Measurements from ENCODE around the gene STAM. TPM values are rescaled to one million over a fixed set of nuclear protein-coding genes. Genes with fewer than 3 reads are reported as not detected.

STAM gene
- total and polyA plus RNA-seq, 8 donors, result 6.8 to 49.2 (median 10.0) TPM

DNA sequence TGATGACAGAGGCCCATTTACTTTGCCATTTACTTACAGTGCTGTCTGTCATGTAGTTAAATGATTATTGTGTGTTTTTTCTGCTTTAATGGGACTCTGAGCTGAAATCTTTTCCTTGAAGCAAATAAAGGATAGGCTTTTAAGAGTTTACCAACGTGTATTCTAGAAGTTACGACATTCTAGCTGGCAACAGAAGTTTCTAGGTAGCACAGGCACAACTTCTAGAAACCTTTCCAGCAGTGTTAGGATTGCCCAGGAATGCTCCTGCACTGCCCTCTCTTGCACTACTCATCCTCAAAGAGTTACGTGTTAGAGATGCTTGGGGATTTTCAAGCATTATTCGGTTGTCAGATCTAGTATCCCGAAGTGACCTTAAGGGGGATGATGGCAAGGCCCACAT, 65.5 kb downstream of the STAM start:
- no peaks in the 10 kb centered on the region for H3K4me1 ChIP-seq
- H3K36me3 ChIP-seq, result peaks cover 33 to 100% (median 98%) of the 10 kb centered on the region in 4 donors
- WGBS, 5 donors, result 84 to 95% (median 90%) methylated on average over 5 of the region's 5 CpGs
- no peak overlapping the region for H3K4me3 ChIP-seq
- TF ChIP-seq POLR2A (IDR thresholded peaks at IDR 0.05) (no peak), CTCF (IDR thresholded peaks at IDR 0.05) (no peak), POLR2AphosphoS5 (IDR thresholded peaks at IDR 0.05) (no peak), EP300 (IDR thresholded peaks at IDR 0.05) (no peak)
- no peaks in the 10 kb centered on the region for H3K9me3 ChIP-seq
- intact Hi-C loops (cut with DNase I; ENCODE audit: low total_unique reads), result no loop called here
- no peak overlapping the region for H3K27ac ChIP-seq
- H3K27me3 ChIP-seq, result no peaks in the 10 kb centered on the region
- DNase-seq, result no peak

DNA sequence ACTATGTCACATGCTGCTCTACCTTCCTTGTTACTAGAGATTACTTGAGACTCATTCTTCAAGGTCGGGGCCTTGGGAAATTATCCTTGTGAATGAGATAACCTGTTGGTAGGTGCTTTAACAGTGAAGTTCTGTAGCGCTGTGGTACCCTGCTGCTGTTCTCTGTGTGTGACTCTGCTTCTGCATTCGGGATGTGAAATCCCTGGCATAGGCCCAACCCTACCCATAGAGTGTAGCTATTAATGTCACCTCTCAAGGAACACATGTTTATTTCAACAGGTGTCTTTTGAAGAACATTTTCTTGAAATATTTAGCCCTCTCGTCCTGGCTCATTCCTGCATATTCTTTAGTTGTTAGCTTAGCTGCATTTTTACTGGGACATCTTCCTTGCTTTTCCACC, 66.2 kb downstream of the STAM start:
- intact Hi-C loops (cut with DNase I; ENCODE audit: low total_unique reads), result no loop called here
- 67 to 83% (median 68%) methylated on average over 4 of the region's 4 CpGs for WGBS, 5 donors
- H3K27me3 ChIP-seq, result no peaks in the 10 kb centered on the region
- H3K27ac ChIP-seq, result no peak overlapping the region
- H3K4me1 ChIP-seq, result no peaks in the 10 kb centered on the region
- no peaks in the 10 kb centered on the region for H3K9me3 ChIP-seq
- no peak overlapping the region for H3K4me3 ChIP-seq
- TF ChIP-seq EP300 (IDR thresholded peaks at IDR 0.05) (no peak), CTCF (IDR thresholded peaks at IDR 0.05) (no peak), POLR2A (IDR thresholded peaks at IDR 0.05) (no peak), POLR2AphosphoS5 (IDR thresholded peaks at IDR 0.05) (no peak)
- peaks cover 32 to 100% (median 99%) of the 10 kb centered on the region in 4 donors for H3K36me3 ChIP-seq
- peak in 1 of 2 donors; percentile 20 for DNase-seq

GRCh38 chr10:17712053-17712452, 68.1 kb downstream of the STAM start:
- Histone ChIP-seq H3K4me1 (no peaks in the 10 kb centered on the region), H3K27me3 (no peaks in the 10 kb centered on the region), H3K27ac (no peak overlapping the region), H3K9me3 (no peaks in the 10 kb centered on the region), H3K4me3 (no peak overlapping the region), H3K36me3 (peaks cover 20 to 98% (median 96%) of the 10 kb centered on the region in 4 donors)
- no peak for DNase-seq
- 94 to 98% (median 96%) methylated on average over 5 of the region's 5 CpGs for WGBS, 5 donors
- TF ChIP-seq EP300 (IDR thresholded peaks at IDR 0.05), result no peak
- no peak for TF ChIP-seq CTCF (IDR thresholded peaks at IDR 0.05)
- intact Hi-C loops (cut with DNase I; ENCODE audit: low total_unique reads), result no loop called here

DNA sequence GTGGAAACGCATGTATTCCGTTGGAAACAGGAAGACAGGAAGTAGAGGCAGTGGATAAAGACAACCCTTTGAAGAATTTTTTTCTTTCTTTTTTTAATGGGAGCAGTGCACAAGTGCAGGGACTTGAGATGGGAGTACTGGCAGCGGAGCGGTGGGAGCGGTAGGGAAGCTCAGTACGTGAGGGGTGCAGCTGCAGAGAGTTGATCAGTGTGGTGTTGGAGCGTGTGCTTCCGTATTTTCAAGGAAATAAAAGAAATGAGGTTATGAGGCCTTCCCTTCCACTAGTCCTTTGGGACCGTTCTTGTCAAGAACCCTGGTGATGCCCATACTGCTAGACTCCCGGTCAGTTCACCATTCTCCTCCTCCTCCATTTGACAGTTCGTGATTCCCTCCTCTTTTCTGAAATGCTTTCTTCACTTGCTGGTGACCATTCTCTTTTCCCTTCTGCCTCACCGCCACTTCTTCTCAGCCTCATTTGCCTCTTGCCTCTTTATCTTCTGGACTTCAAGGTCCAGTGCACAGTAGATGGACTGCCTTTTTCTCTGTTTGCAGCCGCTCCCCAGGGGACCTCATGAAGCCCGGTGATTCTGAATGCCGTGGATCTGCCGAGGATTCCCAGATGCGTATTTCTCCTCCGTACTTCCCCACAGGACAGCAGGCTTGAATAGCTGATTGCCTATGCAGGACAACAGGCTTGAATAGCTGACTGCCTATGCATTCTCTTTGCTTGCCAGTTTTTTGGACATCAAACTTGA, 68.9 kb downstream of the STAM start:
- Histone ChIP-seq H3K4me1 (no peaks in the 10 kb centered on the region), H3K36me3 (peaks cover 20 to 97% (median 95%) of the 10 kb centered on the region in 4 donors), H3K27me3 (no peaks in the 10 kb centered on the region), H3K9me3 (no peaks in the 10 kb centered on the region), H3K4me3 (peak overlapping the region in 1 of 4 donors; percentile 2), H3K27ac (no peak overlapping the region)
- WGBS, 5 donors, result 84 to 91% (median 88%) methylated on average over 18 of the region's 18 CpGs
- intact Hi-C loops (cut with DNase I; ENCODE audit: low total_unique reads), result no loop called here
- peak in 1 of 2 donors; percentile 10 for DNase-seq
- TF ChIP-seq POLR2AphosphoS5 (IDR thresholded peaks at IDR 0.05) (no peak), POLR2A (IDR thresholded peaks at IDR 0.05) (no peak), CTCF (IDR thresholded peaks at IDR 0.05) (no peak), EP300 (IDR thresholded peaks at IDR 0.05) (no peak)
